ENCODE measurements around the gene KCNE3.

GRCh38 chr11:74417379-74417804 is 50.0 kb downstream of the KCNE3 start:
- TF ChIP-seq CTCF (conservative IDR thresholded peaks at IDR 0.05 in 1 of 2, IDR thresholded peaks at IDR 0.05 in 1 of 2; ENCODE audit: extremely low read depth in 1 of 2, insufficient read depth in 1 of 2, low read depth in 1 of 2, low read length in 2 of 2) (no peak), EZH2 (IDR thresholded peaks at IDR 0.05; ENCODE audit: borderline replicate concordance, low read length) (no peak)

All from mammary epithelial cell (primary cell).